HUES64 (cell line): Measurements from ENCODE around the gene PIGX.

Source experiments
- H3K27ac ChIP-seq: 2 replicates; pipeline ENCODE4 v1.7.0; 2013; ENCODE audit warnings: low read depth, low read length, inconsistent platforms
- H3K27me3 ChIP-seq: 2 replicates; pipeline ENCODE4 v1.6.1; 2013; ENCODE audit warnings: mild to moderate bottlenecking, low read length; ENCODE audit not compliant: insufficient read depth
- H3K36me3 ChIP-seq: 2 replicates; pipeline ENCODE4 v1.6.1; 2013; ENCODE audit warnings: mild to moderate bottlenecking, low read length; ENCODE audit not compliant: insufficient read depth
- H3K4me1 ChIP-seq: 2 replicates; pipeline ENCODE4 v1.6.1; 2013; ENCODE audit warnings: mild to moderate bottlenecking, low read length, moderate library complexity; ENCODE audit not compliant: insufficient read depth
- H3K4me3 ChIP-seq: 2 replicates; pipeline ENCODE4 v1.5.1; 2013; ENCODE audit warnings: mild to moderate bottlenecking, low read length, moderate library complexity
- H3K9ac ChIP-seq: 2 replicates; pipeline ENCODE4 v1.6.1; 2013; ENCODE audit warnings: mild to moderate bottlenecking, low read depth, low read length
- H3K9me3 ChIP-seq: 2 replicates; pipeline ENCODE4 v1.6.1; 2013; ENCODE audit warnings: low read depth, low read length; ENCODE audit not compliant: insufficient read depth
- WGBS: fragments of 150-250, 120-280 bp; methylation state at CpG from one replicate; pipeline ENCODE4 v1.1.7; 2013; ENCODE audit warnings: missing lambda C conversion rate; 5-methylcytosine and 5-hydroxymethylcytosine counted together

PIGX gene

DNA sequence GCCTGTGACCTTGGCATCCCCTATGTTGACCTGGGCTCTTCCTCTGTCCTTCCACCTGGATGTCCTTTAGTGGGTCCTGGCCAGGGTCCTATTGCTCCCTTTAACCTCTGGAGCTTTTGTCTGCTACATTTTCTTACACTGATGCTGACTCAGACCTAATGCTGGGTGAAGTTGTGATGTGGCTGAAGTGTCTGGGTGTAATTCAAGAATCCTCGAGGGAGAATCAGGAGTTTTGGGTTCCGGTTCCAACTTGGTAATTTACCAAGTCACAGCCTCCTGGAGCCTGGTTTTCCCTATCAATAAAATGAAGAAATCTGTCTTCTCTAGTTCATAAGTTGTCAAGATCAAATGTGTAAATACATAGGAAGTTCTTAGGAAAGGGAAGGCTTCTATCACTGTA lies 25.7 kb upstream of the PIGX start:
- H3K27ac ChIP-seq, result no peak overlapping the region
- WGBS, result 92% methylated on average over 2 of the region's 2 CpGs
- no peaks in the 10 kb centered on the region for H3K4me1 ChIP-seq
- H3K36me3 ChIP-seq, result no peaks in the 10 kb centered on the region
- no peak overlapping the region for H3K9ac ChIP-seq
- no peaks in the 10 kb centered on the region for H3K9me3 ChIP-seq
- no peaks in the 10 kb centered on the region for H3K27me3 ChIP-seq
- H3K4me3 ChIP-seq, result no peak overlapping the region

DNA sequence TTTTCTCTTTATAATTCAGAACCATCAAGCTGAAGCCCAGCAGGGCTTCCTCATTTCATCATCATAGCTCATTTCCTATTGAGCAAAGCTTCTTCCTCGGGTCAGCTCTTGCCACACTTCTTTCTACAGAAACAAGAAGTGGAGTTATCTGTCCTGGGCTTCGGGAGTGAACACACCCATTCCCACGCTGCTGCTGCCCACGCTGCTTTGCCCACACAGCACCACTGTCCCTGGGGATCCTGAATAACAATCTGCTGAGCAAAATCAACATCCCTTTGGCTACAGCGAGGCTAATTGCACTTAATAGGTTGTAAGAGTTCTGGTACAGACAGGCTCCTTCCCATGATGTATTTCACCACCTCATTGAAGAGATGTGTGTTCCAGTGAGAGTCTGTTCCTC lies 23.8 kb upstream of the PIGX start:
- Histone ChIP-seq H3K9ac (no peak overlapping the region), H3K4me1 (no peaks in the 10 kb centered on the region), H3K9me3 (no peaks in the 10 kb centered on the region), H3K36me3 (no peaks in the 10 kb centered on the region), H3K4me3 (no peak overlapping the region), H3K27me3 (no peaks in the 10 kb centered on the region), H3K27ac (no peak overlapping the region)
- 80% methylated on average over 5 of the region's 5 CpGs for WGBS

DNA sequence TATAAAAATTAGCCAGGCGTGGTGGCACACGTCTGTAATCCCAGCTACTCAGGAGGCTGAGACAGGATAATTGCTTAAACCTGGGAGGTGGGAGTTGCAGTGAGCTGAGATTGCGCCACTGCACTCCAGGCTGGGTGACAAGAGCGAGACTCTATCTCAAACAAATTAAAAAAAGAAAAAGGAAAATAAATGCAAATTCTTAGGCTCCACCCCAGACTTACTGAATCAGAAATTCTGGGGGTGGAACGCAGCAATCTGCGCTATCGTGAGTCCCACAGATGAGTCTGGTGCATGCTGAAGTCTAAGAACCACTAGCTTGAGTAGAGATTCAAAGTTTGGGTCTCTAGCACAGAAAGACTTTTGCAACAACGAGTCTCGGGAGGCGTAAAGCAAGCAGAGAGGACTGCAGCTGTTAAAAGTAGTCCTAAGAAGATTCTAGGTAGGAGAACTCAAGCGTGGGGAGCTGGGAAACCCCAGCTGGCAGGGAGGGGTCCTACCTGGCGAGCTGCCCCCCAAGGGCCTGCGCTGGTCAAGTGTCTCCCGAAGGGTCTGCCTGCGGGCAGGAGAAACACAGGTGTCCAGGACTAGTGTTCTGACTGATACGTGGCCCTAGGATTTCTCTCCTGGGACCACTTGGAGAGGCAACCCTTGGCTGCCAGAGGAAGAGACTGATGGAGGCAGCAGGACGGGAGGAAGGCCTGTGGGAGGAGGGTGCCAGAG lies 22.1 kb upstream of the PIGX start:
- H3K27ac ChIP-seq, result no peak overlapping the region
- 95% methylated on average over 17 of the region's 17 CpGs for WGBS

DNA sequence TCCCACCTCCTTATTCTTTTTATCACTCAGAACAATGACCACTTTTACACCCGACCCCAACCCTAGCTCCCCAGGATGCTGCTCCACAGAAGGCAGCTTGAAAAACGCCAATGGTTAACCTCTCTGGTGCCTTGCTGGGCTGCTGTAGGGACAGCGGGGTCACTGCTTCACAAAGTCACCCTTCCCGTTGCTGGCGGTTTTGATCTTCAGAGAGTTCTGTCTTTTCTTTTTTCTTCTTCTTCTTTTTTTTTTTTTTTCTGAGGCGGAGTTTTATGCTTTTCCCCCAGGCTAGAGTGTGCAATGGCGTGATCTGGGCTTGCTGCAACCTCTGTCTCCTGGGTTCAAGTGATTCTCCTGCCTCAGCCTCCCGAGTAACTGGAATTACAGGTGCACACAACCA lies 20.8 kb upstream of the PIGX start:
- Histone ChIP-seq H3K36me3 (no peaks in the 10 kb centered on the region), H3K27me3 (no peaks in the 10 kb centered on the region), H3K4me3 (no peak overlapping the region), H3K9me3 (no peaks in the 10 kb centered on the region), H3K27ac (no peak overlapping the region), H3K4me1 (no peaks in the 10 kb centered on the region), H3K9ac (no peak overlapping the region)
- 91% methylated on average over 8 of the region's 8 CpGs for WGBS

More for the DNA sequence above, 22.1 kb upstream of the PIGX start:
- Histone ChIP-seq H3K36me3 (no peaks in the 10 kb centered on the region), H3K4me3 (no peak overlapping the region), H3K9ac (no peak overlapping the region), H3K9me3 (no peaks in the 10 kb centered on the region), H3K27me3 (no peaks in the 10 kb centered on the region), H3K4me1 (no peaks in the 10 kb centered on the region)

DNA sequence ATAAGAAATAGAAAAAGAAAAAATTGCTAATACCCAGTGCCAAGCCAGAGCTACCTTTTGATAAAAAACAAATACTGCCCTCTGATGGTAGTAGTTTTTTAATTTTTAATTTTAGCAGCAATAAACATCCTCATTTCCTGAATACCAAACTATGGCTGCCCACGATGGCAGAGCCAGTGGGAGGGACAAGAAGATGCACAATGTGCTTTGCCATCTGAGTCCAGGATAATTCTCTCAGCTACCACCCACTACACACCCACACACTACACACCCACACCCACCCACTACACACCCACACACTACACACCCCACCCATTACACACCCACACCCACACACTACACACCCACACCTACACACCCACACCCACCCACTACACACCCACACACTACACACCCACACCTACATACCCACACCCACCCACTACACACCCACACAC lies 18.0 kb upstream of the PIGX start:
- Histone ChIP-seq H3K27me3 (no peaks in the 10 kb centered on the region), H3K9ac (no peak overlapping the region), H3K9me3 (no peaks in the 10 kb centered on the region), H3K4me1 (no peaks in the 10 kb centered on the region), H3K4me3 (no peak overlapping the region), H3K36me3 (no peaks in the 10 kb centered on the region), H3K27ac (no peak overlapping the region)
- WGBS, result 71% methylated on average over 1 of the region's 1 CpG

DNA sequence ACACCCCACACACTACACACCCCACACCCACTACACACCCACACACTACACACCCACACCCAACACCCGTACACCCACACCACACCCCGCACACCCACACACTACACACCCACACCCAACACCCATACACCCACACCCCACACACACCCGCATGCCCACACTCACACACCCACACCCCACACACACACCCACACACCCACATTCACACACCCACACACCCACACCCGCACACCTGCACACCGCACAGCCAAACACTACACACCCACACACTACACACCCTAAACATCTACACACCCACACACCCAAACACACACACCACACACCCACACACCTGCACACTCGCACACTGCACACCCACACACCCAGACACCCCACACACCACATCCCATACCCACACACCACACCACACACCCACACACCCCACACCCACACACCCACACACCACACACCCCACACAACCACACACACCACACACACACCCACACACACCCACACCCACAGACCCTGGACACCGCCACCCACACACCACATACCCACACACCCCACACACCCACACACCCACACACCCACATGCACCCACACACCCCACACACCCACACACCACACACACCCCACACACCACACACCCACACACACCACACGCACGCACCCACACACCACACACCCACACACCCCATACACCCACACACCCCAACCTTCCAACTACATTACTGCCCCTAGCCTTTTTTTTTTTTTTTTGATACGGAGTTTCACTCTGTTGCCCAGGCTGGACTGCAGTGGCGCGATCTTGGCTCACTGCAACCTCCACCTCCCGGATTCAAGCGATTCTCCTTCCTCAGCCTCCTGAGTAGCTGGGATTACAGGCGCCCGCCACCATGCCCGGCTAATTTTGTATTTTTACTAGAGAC lies 17.0 kb upstream of the PIGX start:
- Histone ChIP-seq H3K4me3 (no peak overlapping the region), H3K36me3 (no peaks in the 10 kb centered on the region), H3K27ac (no peak overlapping the region), H3K9me3 (no peaks in the 10 kb centered on the region), H3K4me1 (no peaks in the 10 kb centered on the region), H3K27me3 (no peaks in the 10 kb centered on the region), H3K9ac (no peak overlapping the region)
- 95% methylated on average over 17 of the region's 17 CpGs for WGBS

DNA sequence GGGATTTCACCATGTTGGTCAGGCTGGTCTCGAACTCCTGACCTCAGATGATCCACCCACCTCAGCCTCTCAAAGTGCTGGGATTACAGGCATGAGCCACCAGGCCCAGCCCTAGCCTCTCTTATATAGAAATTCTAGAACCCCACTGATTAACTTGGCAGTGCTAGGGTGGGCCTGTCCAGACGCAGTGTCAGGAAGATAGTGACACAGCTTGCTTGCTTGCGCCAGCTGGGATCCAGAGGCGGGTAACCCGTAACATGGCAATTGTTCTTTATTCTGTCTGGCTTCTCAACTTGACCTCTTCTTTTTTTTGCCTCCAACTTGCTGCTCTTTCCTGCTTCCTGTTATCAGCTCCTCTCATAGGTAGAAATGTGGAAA lies 16.3 kb upstream of the PIGX start:
- no peaks in the 10 kb centered on the region for H3K27me3 ChIP-seq
- no peak overlapping the region for H3K27ac ChIP-seq
- H3K9ac ChIP-seq, result no peak overlapping the region
- H3K4me3 ChIP-seq, result no peak overlapping the region
- WGBS, result 89% methylated on average over 5 of the region's 5 CpGs
- H3K36me3 ChIP-seq, result no peaks in the 10 kb centered on the region
- no peaks in the 10 kb centered on the region for H3K9me3 ChIP-seq
- H3K4me1 ChIP-seq, result no peaks in the 10 kb centered on the region

DNA sequence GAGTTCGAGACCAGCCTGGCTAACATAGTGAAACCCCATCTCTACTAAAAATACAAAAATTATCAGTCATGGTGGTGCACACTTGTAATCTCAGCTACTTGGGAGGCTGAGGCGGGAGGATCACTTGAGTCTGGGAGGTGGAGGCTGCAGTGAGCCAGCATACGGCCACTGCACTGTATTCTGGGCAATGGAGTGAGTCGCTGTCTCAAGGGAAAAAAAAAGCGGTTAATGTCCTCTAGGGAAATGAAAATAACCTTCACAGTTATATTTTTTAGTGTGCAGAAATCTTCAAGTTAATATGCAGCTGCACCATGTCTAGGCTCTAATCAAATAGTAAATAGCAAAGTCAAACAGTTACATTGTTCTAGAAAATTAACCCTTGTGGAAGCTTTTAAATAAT lies 14.9 kb upstream of the PIGX start:
- no peaks in the 10 kb centered on the region for H3K4me1 ChIP-seq
- H3K9ac ChIP-seq, result no peak overlapping the region
- H3K9me3 ChIP-seq, result no peaks in the 10 kb centered on the region
- H3K36me3 ChIP-seq, result no peaks in the 10 kb centered on the region
- no peak overlapping the region for H3K4me3 ChIP-seq
- H3K27me3 ChIP-seq, result no peaks in the 10 kb centered on the region
- no peak overlapping the region for H3K27ac ChIP-seq
- whole genome bisulfite sequencing, result 95% methylated on average over 3 of the region's 5 CpGs

DNA sequence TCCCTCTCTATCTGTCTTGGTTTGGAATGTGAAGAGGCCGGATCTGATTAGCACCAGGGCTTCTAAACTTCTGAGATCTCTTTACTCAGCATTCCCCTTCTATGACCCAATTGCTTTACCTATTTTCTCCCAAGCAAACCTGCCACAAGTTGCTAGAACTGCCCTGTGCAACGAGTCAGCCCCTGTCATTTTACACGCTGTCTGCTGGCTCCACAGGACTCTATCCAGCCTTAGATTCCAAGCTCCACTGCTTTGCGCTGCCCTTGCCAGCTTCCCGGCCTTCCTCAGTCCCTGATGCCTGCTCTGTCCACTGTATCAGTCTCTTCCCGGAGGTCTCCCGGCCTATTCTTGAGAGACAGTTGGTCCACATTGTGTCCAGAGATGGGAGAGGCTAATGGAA lies 12.4 kb upstream of the PIGX start:
- H3K27me3 ChIP-seq, result no peaks in the 10 kb centered on the region
- no peaks in the 10 kb centered on the region for H3K4me1 ChIP-seq
- no peaks in the 10 kb centered on the region for H3K9me3 ChIP-seq
- H3K4me3 ChIP-seq, result no peak overlapping the region
- no peaks in the 10 kb centered on the region for H3K36me3 ChIP-seq
- no peak overlapping the region for H3K9ac ChIP-seq
- no peak overlapping the region for H3K27ac ChIP-seq
- WGBS, result 86% methylated on average over 7 of the region's 7 CpGs

DNA sequence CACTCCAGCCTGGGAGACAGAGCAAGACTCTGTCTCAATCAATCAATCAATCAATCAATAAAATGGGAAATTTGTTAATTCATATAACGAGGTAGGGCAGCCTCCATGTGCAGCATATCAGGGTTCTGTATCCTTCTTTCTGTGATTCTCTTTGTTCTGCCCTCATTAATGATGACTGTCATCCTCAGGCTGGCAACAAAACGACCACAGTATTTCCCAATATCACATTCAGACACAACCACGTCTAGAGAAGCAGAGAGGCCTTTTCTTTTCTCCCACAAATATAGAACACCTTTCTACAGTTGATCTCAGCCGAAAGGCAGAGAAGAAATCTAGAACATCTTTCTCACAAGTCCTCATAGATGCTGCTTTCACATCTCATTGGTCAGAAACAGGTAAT lies 11.4 kb upstream of the PIGX start:
- H3K36me3 ChIP-seq, result no peaks in the 10 kb centered on the region
- 91% methylated on average over 4 of the region's 4 CpGs for WGBS
- no peak overlapping the region for H3K4me3 ChIP-seq
- no peaks in the 10 kb centered on the region for H3K4me1 ChIP-seq
- no peaks in the 10 kb centered on the region for H3K27me3 ChIP-seq
- H3K27ac ChIP-seq, result no peak overlapping the region
- H3K9ac ChIP-seq, result no peak overlapping the region
- no peaks in the 10 kb centered on the region for H3K9me3 ChIP-seq

DNA sequence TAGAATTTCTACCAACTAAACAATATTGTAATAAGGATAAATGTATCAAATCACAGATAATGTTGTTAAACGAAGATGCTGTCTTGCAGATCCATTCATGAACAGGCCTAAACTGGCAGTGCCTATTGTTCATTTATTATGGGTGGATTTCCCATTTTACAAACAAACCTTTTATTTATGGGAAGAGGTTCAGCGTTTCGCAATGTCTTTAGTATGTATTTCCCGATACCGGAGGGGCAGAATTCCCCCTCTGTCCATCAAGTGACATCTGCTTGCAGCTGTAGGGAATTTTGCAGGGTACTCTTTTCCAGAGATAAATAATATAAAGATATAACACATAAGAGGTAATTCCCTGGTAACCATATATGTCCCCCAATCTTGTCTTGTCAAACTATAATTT lies 5.8 kb upstream of the PIGX start:
- Histone ChIP-seq H3K27me3 (peaks cover 7% of the 10 kb centered on the region), H3K4me1 (no peaks in the 10 kb centered on the region), H3K27ac (no peak overlapping the region), H3K36me3 (no peaks in the 10 kb centered on the region), H3K4me3 (no peak overlapping the region), H3K9me3 (no peaks in the 10 kb centered on the region), H3K9ac (no peak overlapping the region)
- WGBS, result 95% methylated on average over 4 of the region's 5 CpGs
